Panc1 (cell line): ENCODE data around the gene BCL3. TPM values are rescaled to one million over a fixed set of nuclear protein-coding genes. Genes with fewer than 3 reads are reported as not detected.

Source experiments
- ATAC-seq: fragments of 200-7000 bp; cut with Tn5 transposase; 2 replicates; pipeline ENCODE4 v1.9.1; 2020; ENCODE audit warnings: mild to moderate bottlenecking, moderate library complexity
- BruUV-seq: library from RNA; stranded (reverse); fragments of 400-500 nt; replicated peaks from 2 replicates; lab custom pipeline; 2021; lab: Mats Ljungman, UMichigan
- CTCF ChIA-PET: fragments of 300-600 bp; sonication (Branson Sonifier 250); formaldehyde crosslinking; loops from one replicate; lab custom pipeline; 2022; ENCODE audit warnings: antibody characterized with exemption; lab: Charles Lee
- POLR2A ChIA-PET: fragments of 300-600 bp; sonication (Branson Sonifier 250); formaldehyde crosslinking; loops from one replicate; lab custom pipeline; 2022; ENCODE audit warnings: antibody characterized with exemption; lab: Charles Lee
- DNase-seq: peaks from one replicate; pipeline ENCODE4 v3.0.0-alpha.2; 2010; ENCODE audit warnings: low read depth, low spot score
- H3K27ac ChIP-seq: 2 replicates; pipeline ENCODE4 v1.5.1; 2011; ENCODE audit warnings: mild to moderate bottlenecking, low read length, inconsistent platforms
- H3K27me3 ChIP-seq: fragments of 200-500 bp; sonication (Bioruptor generic); 2 replicates; pipeline ENCODE4 v1.6.0; 2014; ENCODE audit warnings: low read length, inconsistent platforms; ENCODE audit not compliant: control insufficient read depth, insufficient read depth
- H3K36me3 ChIP-seq: fragments of 200-500 bp; sonication (Bioruptor generic); 2 replicates; pipeline ENCODE4 v1.5.1; 2014; ENCODE audit warnings: inconsistent platforms, mild to moderate bottlenecking, low read length, moderate library complexity; ENCODE audit not compliant: control insufficient read depth, insufficient read depth
- H3K4me1 ChIP-seq: 2 replicates; pipeline ENCODE4 v1.5.1; 2011; ENCODE audit warnings: inconsistent platforms, mild to moderate bottlenecking, low read length, moderate library complexity; ENCODE audit not compliant: control insufficient read depth, insufficient read depth
- H3K4me3 ChIP-seq, 2 experiments: 2 replicates each; pipeline ENCODE4 v1.5.1; 2011 to 2012; ENCODE audit warnings: low read depth in 2 of 2, low read length in 2 of 2, mild to moderate bottlenecking in 2 of 2, inconsistent platforms in 1 of 2, moderate library complexity in 1 of 2
- H3K9me3 ChIP-seq: fragments of 200-500 bp; sonication (Bioruptor generic); 2 replicates; pipeline ENCODE4 v1.5.1; 2014; ENCODE audit warnings: low read depth, mild to moderate bottlenecking, inconsistent platforms, low read length, moderate library complexity; ENCODE audit not compliant: control insufficient read depth, insufficient read depth
- CTCF ChIP-seq: fragments of 450-650 bp; IDR thresholded peaks from 2 replicates; pipeline ENCODE4 v1.5.1; 2017; ENCODE audit warnings: mild to moderate bottlenecking
- POLR2AphosphoS5 ChIP-seq: IDR thresholded peaks from 2 replicates; pipeline ENCODE4 v1.6.1; 2012; ENCODE audit warnings: mild to moderate bottlenecking, low read depth, low read length, moderate library complexity
- REST ChIP-seq, 2 experiments: IDR thresholded peaks; 2 replicates each; pipeline ENCODE4 v1.6.1; 2011 to 2012; ENCODE audit warnings: low read depth in 2 of 2, control low read depth in 1 of 2, low read length in 1 of 2, mild to moderate bottlenecking in 1 of 2, moderate library complexity in 1 of 2; ENCODE audit not compliant: insufficient read depth in 1 of 2
- SIN3A ChIP-seq: IDR thresholded peaks from 2 replicates; pipeline ENCODE4 v1.6.1; 2012; ENCODE audit warnings: low read depth, mild to moderate bottlenecking, low read length, moderate library complexity, borderline replicate concordance; ENCODE audit not compliant: insufficient read depth
- TCF7L2 ChIP-seq: IDR thresholded peaks from 2 replicates; pipeline ENCODE4 v1.6.1; 2011; ENCODE audit warnings: mild to moderate bottlenecking, low read depth, low read length, inconsistent platforms
- in situ Hi-C: cut with HindIII; loops from 2 replicates; pipeline ENCODE4 v1.10.0; 2016; ENCODE audit warnings: low sequenced_read_pairs, low pct_unique_long_range_greater_than_20kb
- intact Hi-C: fragments of 100-400 bp; cut with micrococcal nuclease; formaldehyde crosslinking; loops from one replicate; pipeline ENCODE4 v1.10.0; 2022; ENCODE audit not compliant: unreplicated experiment
- total RNA-seq: library from RNA; stranded (reverse); gene quantifications from one replicate; pipeline ENCODE4 v1.2.1, GENCODE V29; 2021; ENCODE audit not compliant: unreplicated experiment

The BCL3 gene
- total RNA-seq, 1 experiment from 2014 or later: 48.5 TPM

- BruUV-seq: no TSS peak
- peak overlapping the region; percentile 26 for H3K27ac ChIP-seq
- no peak for DNase-seq
Observed at GRCh38 chr19:44807162-44807561, 58.7 kb downstream of the BCL3 start.

More at GRCh38 chr19:44807162-44807561, 58.7 kb downstream of the BCL3 start:
- no peak for TF ChIP-seq SIN3A
- TF ChIP-seq POLR2AphosphoS5: no peak
- TF ChIP-seq CTCF: no peak
- no peak for TF ChIP-seq TCF7L2
- TF ChIP-seq REST (IDR thresholded peaks at IDR 0.05; ENCODE audit: insufficient read depth in 1 of 2, low read depth in 2 of 2, low read length in 1 of 2): no peak
- no peak overlapping the region for H3K4me3 ChIP-seq
- CTCF ChIA-PET: interaction anchor here (0.6 to 1.4 kb wide), 4 partner anchors 10 to 83 kb away, joined by 3 to 12 read pairs (median 4); partner anchors contain the start of gene NECTIN2
- H3K4me1 ChIP-seq: peaks cover 13% of the 10 kb centered on the region
- H3K36me3 ChIP-seq: no peaks in the 10 kb centered on the region
- intact Hi-C loops (no loop called here), in situ Hi-C loops (no loop called here)
- POLR2A ChIA-PET: no interaction called here
- no peaks in the 10 kb centered on the region for H3K9me3 ChIP-seq
- no peaks in the 10 kb centered on the region for H3K27me3 ChIP-seq
- ATAC-seq: peak; percentile 33; the same call in 1 of the 2 replicates
